NCI-H82 (cell line): ENCODE data around the gene SUSD4.

Experiments used
- DNase-seq: peaks from one replicate; lab custom pipeline; 2025; lab: John Stamatoyannopoulos, UW

SUSD4 gene

DNA sequence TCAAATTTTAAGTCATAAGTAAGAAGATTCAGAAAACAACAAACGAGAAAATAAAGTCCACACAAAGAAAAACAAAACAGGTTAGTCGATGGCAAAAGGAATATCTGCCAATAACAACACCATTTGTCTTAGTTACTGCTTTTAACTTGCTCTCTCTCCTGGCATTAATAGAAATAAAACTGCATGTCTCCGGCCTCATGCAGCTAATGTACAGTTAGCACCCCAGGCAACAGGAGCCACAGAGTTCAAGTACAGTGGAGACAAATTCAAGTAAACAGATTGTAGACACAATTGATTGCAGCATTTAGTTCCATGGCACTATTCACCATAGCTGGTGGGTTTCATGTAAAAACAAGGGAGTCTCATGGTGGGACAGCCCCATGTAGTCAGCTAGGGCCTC is 33.5 kb downstream of the SUSD4 start:
- no peak for DNase-seq

DNA sequence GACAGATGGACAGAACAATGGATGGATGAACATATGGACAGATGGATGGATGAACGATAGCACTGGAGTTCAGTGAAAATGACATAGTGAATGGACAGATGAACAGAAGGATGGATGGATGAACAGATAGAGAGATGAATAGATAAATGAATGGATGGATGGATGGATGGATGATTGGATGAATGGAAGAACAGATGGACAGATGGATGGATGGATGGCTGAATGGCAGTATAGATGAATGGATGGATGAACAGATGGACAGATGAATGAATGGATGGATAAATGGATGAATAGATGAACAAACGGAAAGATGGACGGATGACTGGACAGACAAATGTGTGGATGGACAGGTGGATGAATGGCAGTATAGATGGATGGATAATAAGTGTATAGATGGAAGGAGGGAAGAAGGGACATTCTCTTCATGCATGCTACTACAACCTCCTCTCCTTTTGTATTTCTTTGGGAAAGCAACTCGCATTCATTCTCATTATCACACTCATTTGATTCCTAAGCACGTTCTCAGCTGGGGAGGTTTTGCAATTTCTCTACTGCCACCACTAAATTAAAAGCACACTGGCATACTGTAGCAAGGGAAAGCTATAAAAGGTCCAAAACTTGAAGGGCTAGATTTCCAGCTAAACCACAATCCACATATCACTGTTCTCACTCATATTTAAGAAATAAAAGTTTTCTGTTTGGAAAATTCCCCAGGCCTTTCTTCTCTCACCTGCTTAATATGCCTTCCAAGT is 34.1 kb downstream of the SUSD4 start:
- no peak for DNase-seq

DNA sequence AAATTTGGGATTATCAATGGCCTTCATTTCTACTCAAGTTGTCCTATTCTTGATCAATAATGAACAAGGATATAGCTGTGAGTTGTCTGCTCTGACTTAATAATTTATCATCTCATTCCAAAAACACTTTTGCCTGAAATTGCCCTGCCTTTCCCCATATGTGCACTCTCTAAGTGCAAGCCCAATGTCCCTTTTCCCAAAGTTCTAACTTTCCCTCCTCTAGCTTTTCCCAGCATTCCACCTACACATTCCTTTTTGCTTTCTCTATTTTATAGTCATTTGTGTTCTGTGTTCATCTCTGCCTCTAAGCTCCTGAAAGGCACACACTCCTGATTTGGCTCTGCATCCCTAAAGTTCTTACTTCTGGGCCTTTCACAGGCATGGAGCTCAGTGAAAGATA is 34.7 kb downstream of the SUSD4 start:
- DNase-seq = no peak

DNA sequence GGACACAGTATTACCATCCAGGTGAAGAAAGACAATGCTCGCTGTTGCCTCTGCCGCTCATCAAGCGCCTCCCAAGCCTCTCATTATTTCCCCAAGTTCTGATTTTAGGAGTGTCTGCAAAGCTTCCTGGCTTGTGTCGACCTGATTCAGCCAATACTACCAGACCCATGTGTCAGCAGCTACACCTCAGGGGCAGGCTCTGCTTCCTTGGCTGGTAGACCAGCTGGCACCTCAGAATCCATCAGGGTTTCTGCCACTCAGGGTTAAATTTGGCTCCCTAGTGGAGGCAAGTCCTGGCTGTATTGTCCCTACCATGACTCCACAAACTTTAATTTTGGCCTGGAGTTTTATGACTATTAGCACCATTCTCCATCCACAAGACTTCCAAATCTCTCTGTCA is 35.4 kb downstream of the SUSD4 start:
- no peak for DNase-seq

DNA sequence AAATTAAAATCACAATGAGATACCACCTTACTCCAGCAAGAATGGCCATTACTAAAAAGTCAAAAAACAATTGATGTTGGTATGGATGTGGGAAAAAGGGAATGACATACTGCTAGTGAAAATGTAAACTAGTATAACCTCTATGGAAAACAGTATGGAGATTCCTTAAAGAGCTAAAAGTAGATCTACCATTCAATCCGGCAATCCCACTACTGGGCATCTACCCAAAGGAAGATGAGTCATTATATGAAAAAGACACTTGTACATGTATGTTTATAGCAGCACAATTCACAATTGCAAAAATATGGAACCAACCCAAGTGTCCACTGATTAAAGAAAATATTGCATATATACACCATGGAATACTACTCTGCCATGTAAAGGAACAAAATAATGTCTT is 37.2 kb downstream of the SUSD4 start:
- no peak for DNase-seq

DNA sequence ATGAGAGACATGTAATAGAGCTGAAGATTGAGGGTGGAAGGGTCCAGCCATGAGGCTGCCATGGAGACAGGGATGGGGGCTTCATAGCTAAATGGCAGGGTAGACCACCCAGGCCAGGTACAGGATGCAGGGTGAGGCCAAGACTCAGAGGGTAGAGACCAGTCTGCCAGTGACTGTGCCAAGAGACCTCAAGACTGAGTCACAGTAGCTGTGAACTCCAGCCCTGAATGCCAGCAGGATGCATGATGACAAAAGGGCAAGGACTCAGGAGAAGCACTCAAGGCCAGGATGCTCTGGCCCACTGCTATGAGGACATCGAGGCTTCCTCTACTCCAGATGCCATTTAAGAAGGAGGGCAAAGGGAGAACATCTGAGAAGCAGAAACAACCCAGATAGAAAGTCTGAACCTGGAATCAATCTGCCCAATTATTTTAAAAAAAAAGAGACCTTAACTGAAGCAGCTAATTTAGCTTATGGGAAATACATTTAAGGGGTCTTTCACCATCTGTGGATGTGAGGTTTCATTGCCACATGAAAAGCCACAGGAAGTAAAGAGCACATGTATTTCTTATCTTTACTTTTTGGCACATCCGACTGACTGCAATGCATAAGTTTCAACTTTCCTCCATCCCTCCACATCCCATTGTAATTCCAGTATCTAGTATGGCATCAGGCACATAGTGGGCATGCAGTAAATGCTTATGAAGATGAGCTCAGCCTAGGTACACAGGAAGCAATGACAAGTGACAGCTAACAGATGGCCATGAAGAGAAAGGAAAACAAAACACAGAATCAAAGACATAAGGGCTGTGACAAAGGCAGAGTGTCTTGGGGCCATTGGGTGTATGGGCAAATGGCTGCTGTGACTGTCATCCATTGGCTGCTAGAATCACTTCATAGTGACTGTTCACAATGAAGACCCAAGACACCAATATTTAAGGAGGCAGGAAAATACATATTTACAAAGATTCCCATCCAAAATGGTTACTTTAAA is 40.2 kb downstream of the SUSD4 start:
- DNase-seq = no peak

DNA sequence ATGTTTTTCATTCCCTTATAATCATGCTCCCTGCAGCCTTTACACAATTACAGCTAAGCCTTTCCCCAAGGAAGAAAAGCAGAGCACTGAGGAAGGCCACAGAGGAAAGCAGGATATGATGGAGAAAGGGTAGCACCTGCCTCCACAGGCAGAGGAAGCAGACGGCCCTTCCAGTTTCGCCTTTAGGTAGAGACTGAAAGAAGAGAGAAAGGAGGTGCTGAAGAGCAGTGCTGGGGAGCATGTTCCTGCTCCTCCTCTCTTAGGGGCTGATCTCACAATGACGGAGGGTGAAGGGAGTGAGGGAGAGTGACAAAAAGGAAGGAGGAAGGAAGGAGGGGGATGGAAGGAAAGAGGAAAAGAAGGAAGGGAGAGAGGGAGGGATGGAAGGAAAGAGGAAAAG is 41.1 kb downstream of the SUSD4 start:
- no peak for DNase-seq

GRCh38 chr1:223320959-223321358 is 43.0 kb downstream of the SUSD4 start:
- DNase-seq = no peak

- peak; percentile 62 for DNase-seq
Measured at GRCh38 chr1:223319905-223320580, 43.9 kb downstream of the SUSD4 start.

- DNase-seq = no peak
Measured at GRCh38 chr1:223319398-223319797, 44.6 kb downstream of the SUSD4 start.

DNA sequence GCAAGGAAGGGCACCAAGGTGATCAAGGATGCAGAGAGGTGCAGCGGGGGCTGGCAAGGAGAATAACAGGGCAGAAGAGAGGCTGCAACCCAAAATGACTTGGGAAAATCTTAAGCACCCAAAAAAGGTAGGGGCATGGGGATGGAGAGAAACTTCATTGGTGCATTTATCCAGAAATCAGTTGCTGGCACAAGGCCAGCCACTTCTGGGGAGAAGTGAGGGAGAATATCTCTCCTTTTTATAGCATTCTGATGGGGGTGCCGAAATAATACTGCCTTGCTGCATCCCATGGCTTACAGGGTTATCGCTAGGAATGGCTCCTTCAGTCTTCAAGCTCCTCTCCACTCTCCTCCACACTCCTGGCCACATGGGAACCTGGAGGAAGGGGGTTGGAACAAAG is 47.9 kb downstream of the SUSD4 start:
- no peak for DNase-seq

GRCh38 chr1:223315665-223316064 is 48.3 kb downstream of the SUSD4 start:
- DNase-seq = no peak

GRCh38 chr1:223313415-223313754 is 50.6 kb downstream of the SUSD4 start:
- no peak for DNase-seq

- DNase-seq = no peak
Measured at GRCh38 chr1:223312705-223313414, 51.1 kb downstream of the SUSD4 start.

DNA sequence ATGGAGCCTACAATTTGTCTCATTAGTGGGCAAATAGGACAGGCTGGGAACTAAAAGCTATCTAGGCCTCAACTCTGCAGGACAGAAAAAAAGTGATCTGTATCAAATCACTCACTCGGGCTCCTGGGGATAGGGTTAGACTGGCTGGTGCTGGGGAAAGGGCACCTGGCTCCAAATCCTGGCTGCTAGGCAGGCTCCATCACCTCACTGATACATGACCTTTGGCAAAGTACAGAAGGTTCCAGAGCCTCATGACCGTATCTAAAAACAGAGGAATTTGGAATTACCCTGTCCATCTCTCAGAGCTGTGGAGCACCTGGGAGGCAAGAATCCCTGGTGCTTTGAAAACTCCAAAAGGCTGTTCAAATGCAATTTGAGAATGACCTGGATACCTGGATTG is 51.7 kb downstream of the SUSD4 start:
- no peak for DNase-seq

DNA sequence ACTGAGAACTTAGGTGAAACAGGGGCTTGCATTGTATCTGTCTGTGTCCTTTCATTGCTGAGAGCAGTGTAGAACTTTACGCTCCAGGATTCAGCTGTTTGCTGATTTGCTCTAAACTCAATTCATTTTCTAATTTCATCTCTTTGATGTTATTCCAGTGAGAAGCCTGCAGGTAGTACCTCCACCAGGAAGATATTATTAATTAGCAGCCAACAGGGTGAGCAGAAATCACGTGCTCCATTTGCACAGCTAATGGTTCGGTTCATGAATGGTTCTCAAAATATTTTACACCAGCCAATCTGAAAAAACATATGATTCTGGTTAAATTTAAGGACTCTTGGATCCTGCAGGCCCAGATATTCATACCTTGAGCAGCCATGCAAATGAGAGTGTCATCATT is 52.1 kb downstream of the SUSD4 start:
- no peak for DNase-seq

GRCh38 chr1:223308136-223308535 is 55.8 kb downstream of the SUSD4 start:
- no peak for DNase-seq

- DNase-seq = no peak
Measured at GRCh38 chr1:223307544-223307943, 56.4 kb downstream of the SUSD4 start.

DNA sequence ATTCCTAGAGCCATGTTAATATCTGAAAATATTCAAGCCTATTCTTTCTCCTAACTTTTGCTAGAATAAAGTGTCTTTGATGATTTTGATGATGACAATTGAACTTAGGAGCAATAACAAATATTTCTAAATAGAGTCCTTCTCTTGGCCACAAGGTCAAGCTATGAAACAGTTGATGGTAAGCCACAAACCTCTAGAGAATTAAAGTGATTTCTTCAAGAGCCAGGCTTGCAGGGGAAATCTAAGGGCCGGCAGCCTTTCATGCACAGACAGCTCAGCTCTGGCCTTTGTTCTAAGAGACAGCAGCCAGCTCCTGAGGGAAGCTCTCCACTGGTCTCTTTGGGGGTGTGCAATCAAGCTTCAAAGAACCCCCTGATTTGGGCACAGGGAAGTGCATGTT is 59.0 kb downstream of the SUSD4 start:
- DNase-seq = no peak

DNA sequence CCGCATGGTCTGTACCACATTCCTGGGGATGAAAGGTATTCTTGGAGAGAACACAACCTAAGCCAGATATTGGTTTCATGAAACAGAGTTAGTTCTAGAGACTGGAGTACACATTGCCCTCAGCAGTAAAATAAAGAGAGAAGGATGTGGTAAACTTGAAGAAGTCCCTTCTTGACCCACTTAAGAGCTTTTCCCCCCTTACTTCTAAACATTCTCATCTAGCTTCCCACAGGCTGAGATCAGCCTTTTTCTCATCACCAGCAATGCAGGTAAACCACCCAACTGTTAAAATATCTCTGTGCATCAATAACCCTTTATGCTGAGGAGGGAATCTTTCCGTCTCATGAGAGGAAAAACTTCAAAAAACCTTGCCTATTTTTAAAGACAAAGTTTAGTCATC is 62.6 kb downstream of the SUSD4 start:
- DNase-seq = no peak

DNA sequence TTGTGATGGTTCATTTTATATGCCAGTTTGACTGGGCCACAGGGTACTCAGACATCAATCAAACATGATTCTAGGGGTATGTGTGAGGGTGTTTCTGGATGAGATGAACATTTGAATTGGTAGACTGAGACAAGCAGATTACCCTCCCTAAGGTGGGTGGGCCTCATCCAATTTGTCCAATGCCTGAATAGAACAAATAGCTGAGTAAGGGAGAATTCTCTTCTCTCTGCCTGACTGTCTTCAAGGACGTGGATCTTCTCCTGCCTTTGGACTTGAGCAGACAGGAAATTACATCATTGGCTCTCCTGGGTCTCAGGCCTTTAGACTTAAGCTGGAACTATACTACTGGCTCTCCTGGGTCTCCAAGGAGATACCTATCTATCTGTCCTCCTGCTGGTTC is 64.4 kb downstream of the SUSD4 start:
- no peak for DNase-seq

GRCh38 chr1:223298701-223299100 is 65.3 kb downstream of the SUSD4 start:
- no peak for DNase-seq
